Mucosa of rectum (tissue), 2 donors: ENCODE measurements around the gene TAPBPL.
A peak's percentile ranks its signal among the peaks of the same experiment; 100 is the strongest.
"Not testable (repeated sequence)": the region's sequence is repeated elsewhere in the genome, so short reads cannot be mapped to it uniquely, and the experiment has no call there.

Experiments
- H3K27ac ChIP-seq, 2 donors: one replicate each; pipeline ENCODE4 v1.7.0; 2013; ENCODE audit warnings: inconsistent platforms in 2 of 2, low read depth in 2 of 2, low read length in 2 of 2
- H3K27me3 ChIP-seq, 2 donors: one replicate each; pipeline ENCODE4 v1.7.0; 2013; ENCODE audit warnings: low read length in 2 of 2; ENCODE audit not compliant: control insufficient read depth in 2 of 2, insufficient read depth in 2 of 2
- H3K36me3 ChIP-seq, 2 donors: one replicate each; pipeline ENCODE4 v1.7.0; 2013; ENCODE audit warnings: low read length in 2 of 2; ENCODE audit not compliant: control insufficient read depth in 2 of 2, insufficient read depth in 2 of 2
- H3K4me1 ChIP-seq, 2 donors: one replicate each; pipeline ENCODE4 v1.7.0; 2013; ENCODE audit warnings: low read length in 2 of 2, mild to moderate bottlenecking in 1 of 2; ENCODE audit not compliant: control insufficient read depth in 2 of 2, insufficient read depth in 2 of 2
- H3K4me3 ChIP-seq, 2 donors: one replicate each; pipeline ENCODE4 v1.7.0; 2013; ENCODE audit warnings: low read length in 2 of 2
- H3K9ac ChIP-seq, 2 donors: one replicate each; pipeline ENCODE4 v1.7.0; 2013; ENCODE audit warnings: low read length in 2 of 2, low read depth in 1 of 2, mild to moderate bottlenecking in 1 of 2
- H3K9me3 ChIP-seq, 2 donors: one replicate each; pipeline ENCODE4 v1.7.0; 2013; ENCODE audit warnings: low read length in 2 of 2; ENCODE audit not compliant: control insufficient read depth in 2 of 2
- donor health status: healthy.
- donor health status: Normal muscosa, but diverticular disease.

The TAPBPL gene

DNA sequence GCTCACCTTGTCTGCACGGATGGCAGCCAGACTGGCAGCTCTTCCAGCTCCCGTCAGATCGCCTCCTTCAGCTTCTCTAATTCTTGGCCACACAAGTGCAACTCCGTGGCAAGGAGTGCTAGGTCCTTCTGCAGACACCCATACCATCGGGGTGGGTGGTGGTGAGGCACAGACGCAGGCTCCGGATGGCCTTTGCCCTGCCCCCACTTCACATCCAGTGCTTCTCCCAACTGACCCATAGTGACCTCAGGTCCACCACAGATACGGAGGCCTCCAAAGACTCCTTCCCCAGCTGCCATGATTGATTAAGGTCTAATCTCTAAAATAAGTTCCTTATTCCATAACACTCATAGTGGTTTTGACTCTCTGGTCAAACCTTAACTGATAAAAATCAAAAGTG is 27.0 kb upstream of the TAPBPL start:
- Histone ChIP-seq H3K4me3 (no peak overlapping the region), H3K27me3 (no peaks in the 10 kb centered on the region), H3K27ac (no peak overlapping the region), H3K4me1 (peaks cover 7 to 8% of the 10 kb centered on the region in 2 donors), H3K36me3 (no peaks in the 10 kb centered on the region), H3K9me3 (no peaks in the 10 kb centered on the region), H3K9ac (no peak overlapping the region)

DNA sequence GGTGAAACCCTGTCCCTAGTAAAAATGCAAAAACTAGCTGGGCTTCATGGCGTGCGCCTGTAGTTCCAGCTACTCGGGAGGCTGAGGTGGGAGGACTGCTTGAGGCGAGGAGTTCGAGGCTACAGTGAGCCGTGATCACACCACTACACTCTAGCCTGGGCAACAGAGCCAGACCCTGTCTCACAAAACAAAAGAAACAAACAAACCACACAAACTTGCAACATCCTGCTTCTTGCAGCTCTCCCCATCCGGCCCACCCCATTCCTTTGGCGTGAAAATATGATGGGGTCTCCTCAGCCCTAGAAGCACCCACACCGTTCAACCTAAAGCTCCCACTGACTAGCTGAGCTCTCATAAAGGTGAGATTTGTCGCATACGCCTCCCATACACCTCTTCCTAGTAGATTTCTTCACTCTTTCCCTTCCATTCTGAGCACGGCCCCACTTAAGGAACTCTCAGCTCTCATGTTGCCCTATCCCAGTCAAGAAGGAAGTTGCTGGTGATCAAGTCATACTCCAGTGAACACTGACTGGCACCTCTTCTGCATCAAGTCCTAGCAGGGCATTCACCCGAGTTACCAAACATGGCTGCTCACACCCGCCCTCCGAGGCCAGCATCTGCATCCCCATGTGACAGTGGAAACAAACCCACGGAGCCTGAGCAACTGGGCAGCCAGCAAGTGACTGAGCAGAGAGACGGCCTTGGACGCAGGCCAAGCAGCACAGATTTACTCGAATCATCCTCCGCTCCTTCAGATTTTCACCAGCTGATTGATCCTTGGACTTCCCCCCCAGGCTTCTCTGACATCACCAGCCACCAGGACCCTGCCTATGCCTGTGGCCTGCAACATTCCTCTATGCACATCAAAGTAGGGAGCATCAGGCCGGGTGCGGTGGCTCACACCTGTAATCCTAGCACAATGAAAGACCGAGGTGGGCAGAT is 26.0 kb upstream of the TAPBPL start:
- no peak overlapping the region for H3K9ac ChIP-seq
- no peaks in the 10 kb centered on the region for H3K27me3 ChIP-seq
- no peak overlapping the region for H3K4me3 ChIP-seq
- H3K36me3 ChIP-seq = no peaks in the 10 kb centered on the region
- peaks cover 15% of the 10 kb centered on the region in 2 donors for H3K4me1 ChIP-seq
- no peaks in the 10 kb centered on the region for H3K9me3 ChIP-seq
- H3K27ac ChIP-seq = peak overlapping the region; percentile 52 to 79

DNA sequence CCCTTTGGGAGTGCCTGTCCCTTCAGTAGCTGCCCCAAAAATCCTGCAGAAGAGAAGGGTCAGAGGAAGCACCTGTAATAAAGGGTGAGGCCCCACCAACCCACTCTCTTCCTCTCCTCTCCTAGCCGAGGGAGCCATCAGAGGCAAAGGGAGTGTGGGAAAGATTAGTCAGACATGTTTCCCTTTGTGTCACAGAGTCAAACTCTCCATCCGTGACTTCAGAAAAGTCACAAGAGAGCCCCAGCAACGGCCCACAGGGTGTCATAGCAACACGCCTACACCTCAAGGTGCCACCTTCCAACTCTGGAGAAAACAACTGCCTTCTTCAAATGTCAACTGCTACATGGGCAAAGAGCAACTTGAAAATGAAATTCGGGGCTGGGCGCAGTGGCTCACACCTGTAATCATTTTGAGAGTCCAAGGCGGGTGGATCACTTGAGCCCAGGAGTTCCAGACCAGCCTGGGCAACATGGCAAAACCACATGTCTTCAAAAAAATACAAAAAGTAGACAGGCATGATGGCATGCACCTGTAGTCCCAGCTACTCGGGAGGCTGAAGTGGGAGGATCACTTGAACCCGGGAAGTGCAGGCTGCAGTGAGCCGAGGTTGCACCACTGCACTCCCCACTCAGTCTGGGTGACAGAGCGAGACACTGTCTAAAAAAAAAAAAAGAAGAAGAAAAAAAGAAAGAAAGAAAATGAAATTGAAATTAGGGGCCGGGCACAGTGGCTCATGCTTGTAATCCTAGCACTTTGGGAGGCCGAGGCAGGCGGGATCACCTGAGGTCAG is 24.8 kb upstream of the TAPBPL start:
- peak overlapping the region in 1 of 2 donors; percentile 1 for H3K9ac ChIP-seq
- H3K4me1 ChIP-seq = peaks cover 17 to 21% of the 10 kb centered on the region in 2 donors
- no peaks in the 10 kb centered on the region for H3K36me3 ChIP-seq
- no peak overlapping the region for H3K4me3 ChIP-seq
- H3K9me3 ChIP-seq = no peaks in the 10 kb centered on the region
- H3K27me3 ChIP-seq = no peaks in the 10 kb centered on the region
- peak overlapping the region; percentile 52 to 79 for H3K27ac ChIP-seq

GRCh38 chr12:6427796-6428195 is 24.0 kb upstream of the TAPBPL start:
- H3K27me3 ChIP-seq, H3K4me3 ChIP-seq, H3K36me3 ChIP-seq, H3K9me3 ChIP-seq, H3K9ac ChIP-seq: not testable (repeated sequence)
- Histone ChIP-seq H3K4me1 (peaks cover 17 to 21% of the 10 kb centered on the region in 2 donors), H3K27ac (peak overlapping the region in 1 of 2 donors; percentile 79)

DNA sequence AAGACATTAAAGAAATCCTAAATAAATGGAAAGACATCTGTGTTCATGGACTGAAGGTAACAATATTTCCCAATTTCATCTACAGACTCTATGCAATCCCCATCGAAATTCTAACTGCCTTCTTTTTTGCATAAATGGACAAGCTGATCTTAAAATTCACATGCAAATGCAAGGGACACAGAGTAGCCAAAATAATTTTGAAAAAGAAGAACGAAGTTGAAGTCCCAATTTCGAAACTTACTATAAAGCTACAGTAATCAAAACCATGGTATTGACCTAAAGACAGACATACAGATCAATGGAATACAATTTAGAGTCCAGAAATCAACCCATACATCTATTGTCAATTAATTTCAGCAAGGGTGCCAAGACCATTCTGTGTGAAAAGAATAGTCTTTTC is 23.5 kb upstream of the TAPBPL start:
- Histone ChIP-seq H3K9ac (no peak overlapping the region), H3K4me1 (peaks cover 17 to 21% of the 10 kb centered on the region in 2 donors), H3K27me3 (no peaks in the 10 kb centered on the region), H3K27ac (peak overlapping the region in 1 of 2 donors; percentile 79), H3K4me3 (no peak overlapping the region), H3K36me3 (no peaks in the 10 kb centered on the region), H3K9me3 (no peaks in the 10 kb centered on the region)

GRCh38 chr12:6430124-6430989 is 21.5 kb upstream of the TAPBPL start:
- no peaks in the 10 kb centered on the region for H3K27me3 ChIP-seq
- H3K9me3 ChIP-seq = no peaks in the 10 kb centered on the region
- peak overlapping the region; percentile 15 to 66 for H3K4me3 ChIP-seq
- peaks cover 9 to 15% of the 10 kb centered on the region in 2 donors for H3K4me1 ChIP-seq
- H3K9ac ChIP-seq = peak overlapping the region in 1 of 2 donors; percentile 39
- H3K36me3 ChIP-seq = no peaks in the 10 kb centered on the region
- peak overlapping the region; percentile 69 to 70 for H3K27ac ChIP-seq

DNA sequence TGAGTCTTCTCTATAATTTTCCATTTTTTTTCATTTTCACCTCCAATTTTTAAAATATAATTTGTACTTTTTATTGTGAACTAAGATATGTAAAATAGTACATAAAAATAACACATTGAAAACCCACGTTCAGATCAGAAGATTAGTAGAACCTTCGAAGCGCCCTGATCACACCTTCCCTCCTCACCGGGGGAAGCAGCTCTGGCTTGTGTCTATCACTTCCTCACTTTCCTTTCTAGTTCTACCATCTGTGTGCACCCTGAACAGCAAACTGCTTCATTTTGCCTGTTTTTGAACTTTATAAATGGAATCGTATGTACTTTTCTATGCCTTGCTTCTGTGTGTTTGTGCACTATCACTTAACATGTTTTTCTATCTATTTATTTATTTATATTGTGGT is 18.9 kb upstream of the TAPBPL start:
- Histone ChIP-seq H3K36me3 (no peaks in the 10 kb centered on the region), H3K27ac (no peak overlapping the region), H3K4me3 (no peak overlapping the region), H3K4me1 (peaks cover 9 to 15% of the 10 kb centered on the region in 2 donors), H3K9ac (no peak overlapping the region), H3K27me3 (no peaks in the 10 kb centered on the region), H3K9me3 (no peaks in the 10 kb centered on the region)

DNA sequence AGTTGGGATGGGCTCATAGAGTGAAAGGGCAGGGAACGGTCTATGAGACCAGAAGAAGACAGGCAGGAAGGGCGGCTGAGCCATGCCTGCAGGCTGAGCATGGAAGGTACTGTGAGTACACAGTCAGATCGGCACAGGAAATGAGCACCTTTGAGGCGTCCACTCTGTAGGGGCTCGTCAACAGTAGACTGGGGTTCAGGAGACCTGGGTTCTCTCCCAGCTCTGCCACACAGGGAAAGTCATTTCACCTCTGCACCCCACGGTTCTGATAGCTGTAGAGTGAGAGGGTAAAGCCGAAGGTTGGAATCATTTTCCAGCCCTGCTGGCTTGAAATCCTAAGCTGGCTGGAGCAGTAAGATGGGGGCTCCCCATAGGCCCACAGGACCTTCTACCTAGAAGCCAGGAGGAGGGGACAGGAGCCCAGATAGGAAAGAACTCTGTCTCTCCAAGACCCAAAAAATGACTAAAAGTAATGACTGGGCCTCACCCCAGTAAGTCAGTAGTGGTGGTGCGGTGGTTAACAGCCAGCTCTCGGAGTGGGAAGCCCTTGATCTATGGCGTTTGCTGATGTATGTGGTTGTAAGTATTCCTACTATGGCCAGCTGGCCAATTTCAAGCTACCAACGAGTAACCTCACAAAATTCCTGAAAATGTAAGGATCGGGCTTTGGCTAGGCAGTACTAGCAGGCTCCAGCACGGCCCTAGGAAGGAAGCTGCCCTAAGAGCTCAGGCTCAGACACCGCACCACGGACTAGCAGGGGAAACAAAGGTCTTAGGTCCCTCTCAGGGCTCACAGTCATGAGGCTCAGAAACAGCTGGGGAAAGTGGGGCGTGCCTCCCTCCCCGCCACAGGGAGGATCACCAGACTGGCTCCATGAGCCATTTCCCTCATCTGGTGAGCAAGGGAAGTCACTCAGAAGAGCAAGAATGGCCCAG is 17.4 kb upstream of the TAPBPL start:
- no peak overlapping the region for H3K27ac ChIP-seq

More for the DNA sequence above, 17.4 kb upstream of the TAPBPL start:
- no peaks in the 10 kb centered on the region for H3K27me3 ChIP-seq
- no peak overlapping the region for H3K4me3 ChIP-seq
- H3K36me3 ChIP-seq = no peaks in the 10 kb centered on the region
- no peaks in the 10 kb centered on the region for H3K9me3 ChIP-seq
- H3K4me1 ChIP-seq = peaks cover 9 to 15% of the 10 kb centered on the region in 2 donors
- H3K9ac ChIP-seq = no peak overlapping the region
